Stromal cell of bone marrow (primary cell): ENCODE measurements around the gene SPEM2.

Source experiments
- DNase-seq: peaks from one replicate; pipeline ENCODE4 v3.0.0-alpha.2; 2012; ENCODE audit warnings: low read depth

Gene SPEM2

DNA sequence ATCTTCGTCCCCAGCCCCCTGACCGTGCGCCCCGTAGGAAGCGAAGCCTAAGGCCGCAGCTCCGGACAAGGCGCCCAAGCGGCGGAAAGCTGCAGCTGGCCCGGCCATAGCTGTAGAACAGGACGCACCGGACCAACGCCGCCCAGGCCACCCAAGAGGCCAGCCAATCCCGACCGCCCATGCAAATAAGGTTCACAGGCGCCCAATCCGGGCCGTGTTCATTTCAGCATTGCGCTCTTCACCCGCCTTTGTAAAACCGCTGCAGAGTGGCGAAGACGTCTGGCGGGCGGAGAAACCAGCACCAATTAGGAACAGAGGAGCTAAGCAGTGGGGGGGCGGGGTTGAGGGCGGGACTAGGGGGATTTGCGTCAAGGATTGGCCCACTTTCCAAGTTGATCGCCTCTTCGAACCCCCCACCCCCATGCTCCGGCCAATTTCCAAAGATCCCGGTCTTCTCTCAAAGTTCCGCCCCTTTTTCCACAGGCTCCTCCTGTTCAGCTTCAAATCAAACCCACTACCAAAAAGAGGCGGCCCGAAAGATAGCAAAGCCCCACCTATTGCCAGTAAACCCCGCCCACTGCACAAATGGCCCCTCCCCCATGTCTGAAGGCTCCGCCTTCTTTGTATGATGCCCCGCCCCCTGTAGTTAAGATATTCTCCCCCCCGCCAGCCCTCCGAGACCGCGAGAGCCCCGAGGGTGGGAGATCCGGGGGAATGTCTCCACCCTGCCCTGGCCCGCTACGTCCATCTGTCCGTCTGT is 21.3 kb upstream of the SPEM2 start, which contains the start of gene TMEM256:
Gene TMEM256, minus strand, starts transcription at position 121 of the 760 bp plus-strand sequence. Its CDS starts 13 bp downstream, at position 108.
- peak; percentile 100 for DNase-seq

DNA sequence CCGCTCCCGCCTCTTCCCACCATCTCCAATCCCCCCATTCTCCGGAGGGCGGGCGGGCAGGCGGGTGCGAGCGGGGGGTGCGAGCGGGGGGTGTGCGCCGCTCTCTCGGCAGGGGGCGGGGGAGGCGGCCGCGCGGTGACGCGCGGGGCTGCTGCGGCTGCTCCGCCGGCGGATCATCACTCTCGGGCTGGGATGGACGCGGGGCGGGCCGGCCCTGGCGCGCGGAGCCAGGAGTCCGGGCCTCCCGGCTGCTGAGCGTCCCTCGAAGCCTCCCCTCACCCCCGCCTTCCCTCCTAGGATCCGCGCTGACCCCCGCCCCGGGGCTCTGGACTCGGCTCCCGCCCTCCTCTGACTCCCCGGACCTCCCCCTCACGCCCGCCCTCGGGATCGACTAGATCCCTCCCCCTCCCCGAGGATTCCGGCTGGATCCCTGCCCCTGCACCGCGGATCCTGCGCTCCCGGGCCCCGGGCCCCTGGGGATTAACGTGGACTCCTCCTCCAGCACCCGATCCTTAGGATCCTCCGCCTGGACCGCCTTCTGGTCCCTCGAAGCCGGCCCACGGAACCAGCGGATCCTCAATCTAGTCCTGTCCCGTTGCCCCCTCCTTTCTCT is 20.6 kb upstream of the SPEM2 start:
- no peak for DNase-seq

DNA sequence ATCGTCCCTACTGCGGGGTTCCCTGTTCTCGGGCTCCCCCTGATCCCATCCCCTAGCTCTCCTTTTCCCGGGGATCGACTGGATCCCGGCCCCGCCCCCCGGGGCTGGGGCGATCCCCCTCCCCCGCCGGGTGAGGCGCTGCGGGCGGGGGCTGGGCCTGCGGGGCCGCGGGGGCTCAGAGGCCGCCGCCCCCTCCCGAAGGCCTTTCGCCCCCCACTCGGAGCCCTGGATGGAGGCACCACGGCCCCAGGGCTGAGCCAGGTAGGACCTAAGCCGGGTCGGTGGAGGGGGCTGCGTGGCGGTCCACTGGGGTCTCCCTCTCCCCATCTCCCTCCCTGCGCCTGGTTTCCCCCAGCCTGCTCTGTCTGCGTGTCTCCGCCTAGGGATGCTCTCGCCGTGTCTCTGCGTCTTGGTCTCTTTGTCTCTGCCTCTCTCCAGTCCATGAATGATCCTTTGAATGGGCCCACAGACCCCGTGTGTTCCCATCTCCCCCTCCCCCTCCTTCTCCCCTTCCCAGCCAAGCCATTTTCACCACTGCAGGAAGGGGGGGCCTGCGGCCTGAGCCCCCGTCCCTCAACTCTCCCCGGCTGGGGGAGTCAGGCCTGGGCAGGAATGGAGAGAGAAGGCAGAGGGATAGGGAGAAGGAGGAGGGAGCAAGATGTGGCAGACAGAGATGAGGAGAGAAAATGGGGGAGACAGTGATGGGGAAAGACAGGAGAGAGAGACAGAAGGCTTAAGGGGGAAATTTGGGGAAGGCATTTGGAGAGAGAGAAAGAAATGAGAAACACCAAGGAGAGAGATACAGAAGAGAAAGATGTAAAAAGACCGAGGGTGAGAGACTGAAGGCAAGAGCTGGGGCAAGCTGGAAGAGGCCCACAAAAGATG is 19.8 kb upstream of the SPEM2 start:
- no peak for DNase-seq

DNA sequence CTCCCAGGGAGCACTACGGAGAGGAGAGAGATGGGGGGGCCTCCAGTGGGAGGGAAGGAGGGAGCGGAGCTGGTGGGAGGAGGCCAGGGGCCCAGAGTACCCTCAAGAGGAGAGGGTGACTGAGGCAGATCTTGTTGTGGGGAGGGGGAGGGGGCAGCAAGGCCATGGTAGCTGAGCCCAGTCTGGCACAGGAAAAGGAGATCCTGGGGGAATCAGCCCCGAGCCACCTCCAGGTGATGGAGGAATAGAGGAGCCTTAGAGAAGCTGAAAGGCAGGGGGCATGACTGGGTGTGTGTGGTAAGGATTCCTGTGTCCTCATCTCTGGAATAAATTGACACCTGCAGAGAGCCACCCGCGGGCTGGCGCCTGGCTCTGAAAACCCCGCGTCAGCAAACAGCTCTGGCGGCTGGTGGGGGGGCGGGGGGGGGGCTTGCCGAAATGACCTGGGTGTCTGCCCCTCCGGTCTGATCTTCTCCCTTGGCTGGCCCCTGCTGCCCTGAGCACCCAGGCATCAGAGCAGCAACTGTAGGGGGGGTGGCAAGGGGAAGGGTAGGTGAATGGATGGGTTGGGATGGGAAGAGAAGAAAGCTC is 19.1 kb upstream of the SPEM2 start:
- no peak for DNase-seq

DNA sequence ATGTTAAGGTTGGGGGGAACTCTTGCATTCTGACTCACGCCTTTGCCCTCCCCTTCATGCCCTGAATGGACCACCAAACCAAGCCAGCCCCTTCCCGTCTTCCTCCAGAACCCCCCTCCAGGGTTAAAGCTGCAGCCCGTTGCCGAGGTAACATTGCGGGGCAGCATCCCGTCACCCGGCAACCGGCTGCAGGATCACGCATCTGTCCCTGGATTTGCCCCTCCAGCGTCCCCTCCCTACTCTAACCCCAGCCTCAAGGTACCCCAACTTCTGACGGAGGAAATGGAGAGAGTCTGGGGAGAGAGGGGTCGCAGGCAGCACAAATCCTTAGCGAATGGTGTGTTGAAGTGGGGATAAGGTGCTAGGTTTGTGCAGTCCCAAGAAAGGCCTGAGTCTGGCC is 18.3 kb upstream of the SPEM2 start:
- no peak for DNase-seq

DNA sequence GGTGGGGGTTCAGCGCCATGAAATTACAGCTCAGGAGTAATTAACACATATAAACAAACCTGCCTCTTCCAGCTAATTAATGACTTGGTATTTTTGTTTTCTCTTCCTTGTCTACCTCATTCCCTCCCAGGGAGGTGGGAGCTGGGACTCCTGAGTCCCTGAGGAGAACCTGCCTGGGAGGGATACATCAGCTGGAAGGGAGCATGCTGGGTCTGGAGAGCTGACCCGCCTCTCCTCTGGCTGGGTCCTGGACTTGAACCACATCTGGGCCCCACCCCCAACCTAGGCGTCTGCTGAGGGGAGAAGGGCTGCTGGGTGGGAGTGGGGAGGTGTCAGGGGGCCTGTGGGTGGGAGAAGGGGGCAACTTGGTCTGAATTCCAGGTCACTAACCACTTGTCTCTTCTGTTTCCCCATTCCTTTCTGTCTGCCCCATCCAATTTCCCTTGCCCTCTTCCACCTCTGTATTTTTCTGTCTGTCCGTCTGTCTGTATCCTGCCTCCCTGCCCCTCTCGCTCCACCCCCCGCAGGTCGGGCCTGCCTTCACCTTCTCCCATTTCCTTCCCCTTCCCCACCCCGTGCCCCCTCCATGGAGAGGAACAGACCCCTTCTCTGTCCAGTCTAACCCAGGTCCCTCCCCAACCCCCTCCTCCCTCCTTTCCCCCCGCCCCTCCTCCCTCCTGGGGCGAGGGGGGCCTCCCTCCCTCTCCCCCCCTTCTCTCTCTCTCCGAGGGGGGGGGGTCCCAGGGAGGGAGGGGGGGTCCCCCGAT is 17.7 kb upstream of the SPEM2 start, which contains the start of gene NLGN2:
Gene NLGN2, plus strand, starts transcription at position 361 of the 767 bp plus-strand sequence. CDS start 411 bp downstream, outside the sequence.
- DNase-seq = no peak

DNA sequence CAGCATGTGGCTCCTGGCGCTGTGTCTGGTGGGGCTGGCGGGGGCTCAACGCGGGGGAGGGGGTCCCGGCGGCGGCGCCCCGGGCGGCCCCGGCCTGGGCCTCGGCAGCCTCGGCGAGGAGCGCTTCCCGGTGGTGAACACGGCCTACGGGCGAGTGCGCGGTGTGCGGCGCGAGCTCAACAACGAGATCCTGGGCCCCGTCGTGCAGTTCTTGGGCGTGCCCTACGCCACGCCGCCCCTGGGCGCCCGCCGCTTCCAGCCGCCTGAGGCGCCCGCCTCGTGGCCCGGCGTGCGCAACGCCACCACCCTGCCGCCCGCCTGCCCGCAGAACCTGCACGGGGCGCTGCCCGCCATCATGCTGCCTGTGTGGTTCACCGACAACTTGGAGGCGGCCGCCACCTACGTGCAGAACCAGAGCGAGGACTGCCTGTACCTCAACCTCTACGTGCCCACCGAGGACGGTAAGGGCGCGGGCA is 17.1 kb upstream of the SPEM2 start:
- no peak for DNase-seq

DNA sequence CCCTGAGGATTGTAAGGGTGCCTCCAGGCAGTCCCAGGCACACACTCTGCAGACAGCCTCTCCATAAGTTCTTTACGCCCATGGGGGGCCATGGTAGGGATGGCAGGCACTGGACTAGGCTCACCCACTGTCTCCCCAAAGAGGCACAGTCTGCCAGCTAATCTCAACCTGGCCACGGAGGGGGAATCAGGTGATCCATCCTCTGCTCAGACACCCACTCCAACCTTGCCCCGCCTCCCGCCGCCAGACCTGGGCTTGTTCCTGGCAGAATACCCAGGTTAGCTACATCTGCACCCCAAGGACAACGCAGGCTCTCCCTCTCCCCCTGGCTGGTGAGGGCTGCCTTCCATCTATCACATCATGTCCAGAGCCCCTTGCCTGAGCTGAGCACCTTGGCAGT is 16.6 kb upstream of the SPEM2 start:
- DNase-seq = no peak

DNA sequence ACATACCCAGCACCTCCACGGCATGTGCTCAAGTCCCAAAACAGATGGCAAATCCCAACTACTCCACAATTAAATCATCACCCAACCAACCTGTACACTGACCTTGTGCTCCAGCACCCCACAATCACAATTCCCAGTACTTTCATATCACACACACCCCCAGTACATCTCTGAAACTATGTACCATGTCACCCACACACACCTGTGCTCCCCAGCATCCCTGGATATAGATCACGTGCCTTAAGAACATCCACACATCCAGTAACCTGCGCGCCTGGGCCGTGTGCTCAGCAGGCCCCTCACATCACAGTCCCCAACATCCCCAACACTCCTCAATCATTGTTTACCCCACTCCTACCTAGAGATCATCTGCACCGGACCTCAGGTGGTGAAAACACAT is 15.7 kb upstream of the SPEM2 start:
- DNase-seq = no peak

DNA sequence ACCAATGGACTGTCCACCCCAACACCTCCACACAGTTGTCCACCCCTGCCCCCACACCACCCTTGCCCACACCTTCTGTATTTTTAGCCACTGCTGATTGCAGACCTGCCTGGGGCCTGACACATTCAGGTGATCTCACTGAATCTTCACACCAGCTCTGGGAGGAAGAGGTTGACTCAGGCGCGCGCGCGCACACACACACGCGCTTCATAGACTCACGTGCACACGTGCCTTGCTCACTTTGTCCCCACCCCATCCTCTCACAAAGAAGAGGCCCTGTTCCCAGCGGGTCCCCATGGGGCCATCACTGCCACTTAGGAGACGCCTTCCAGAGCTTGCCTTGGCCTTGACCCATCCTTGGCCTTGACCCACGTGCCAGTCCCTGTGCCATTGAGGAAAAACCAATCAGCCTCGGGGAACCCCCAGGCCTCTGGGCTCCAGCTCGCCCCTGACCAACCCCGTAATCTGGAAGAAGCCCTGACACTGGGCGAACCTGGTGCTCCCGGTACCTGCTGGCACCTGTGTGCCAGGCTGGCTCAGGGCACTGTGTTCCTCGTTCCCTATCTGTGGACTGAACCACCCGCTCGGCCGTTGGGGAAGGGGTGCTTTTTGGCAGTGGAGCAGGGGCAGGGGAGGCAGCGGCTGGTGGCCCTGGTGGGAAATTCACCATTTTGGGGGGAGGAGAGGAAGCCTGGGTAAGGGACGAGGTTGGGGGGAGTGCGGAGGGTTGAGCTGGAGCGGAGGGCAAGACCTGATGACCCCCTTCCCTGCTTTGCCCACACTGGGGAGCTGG is 14.6 kb upstream of the SPEM2 start:
- no peak for DNase-seq

DNA sequence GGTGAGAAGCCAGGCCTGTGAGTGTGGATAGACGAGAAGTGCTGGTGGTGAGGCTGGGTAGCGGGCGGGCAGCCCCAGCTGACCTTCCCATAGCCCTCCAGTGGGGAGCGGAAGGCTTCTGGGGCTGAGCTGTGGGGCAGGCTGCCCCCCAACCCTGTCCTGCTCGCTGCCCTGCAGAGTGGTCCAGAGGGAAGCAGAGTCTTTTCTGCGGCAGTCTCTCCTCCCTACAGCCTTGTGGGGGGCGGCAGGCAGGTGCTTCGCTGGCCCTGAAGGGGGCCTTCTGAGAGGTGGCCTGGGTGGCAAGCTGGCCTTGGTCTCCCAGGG is 14.0 kb upstream of the SPEM2 start:
- DNase-seq = no peak

DNA sequence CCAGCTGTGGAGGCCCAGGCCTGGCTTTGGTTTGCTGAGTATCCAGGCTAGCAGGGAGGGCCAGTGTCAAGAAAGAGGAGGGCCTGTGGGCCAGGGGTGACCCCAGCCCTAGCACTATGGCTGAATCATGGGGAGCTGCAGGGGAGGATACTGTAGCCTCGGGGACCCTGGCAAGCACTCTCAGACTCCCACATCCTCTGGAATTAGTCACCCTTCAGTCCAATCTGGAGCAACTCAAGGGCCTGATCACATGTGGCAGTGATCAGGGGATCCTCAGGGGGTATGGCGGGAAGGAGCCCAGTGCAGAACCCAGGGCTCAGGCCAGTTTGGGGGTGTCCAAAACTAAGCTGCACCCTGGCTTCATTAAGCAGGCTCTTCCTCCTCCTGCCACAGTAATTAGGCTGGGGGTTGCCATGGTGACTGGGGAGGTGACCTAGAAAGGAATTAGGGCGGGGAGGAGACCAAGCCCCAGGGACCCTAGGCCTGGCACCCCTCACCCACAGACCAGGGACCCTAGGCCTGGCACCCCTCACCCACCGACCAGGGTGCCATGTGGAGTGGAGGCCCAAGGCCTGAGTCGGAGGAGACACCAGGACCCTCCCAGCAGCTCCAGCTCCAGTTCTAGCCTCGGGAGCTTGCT is 11.9 kb upstream of the SPEM2 start:
- no peak for DNase-seq

DNA sequence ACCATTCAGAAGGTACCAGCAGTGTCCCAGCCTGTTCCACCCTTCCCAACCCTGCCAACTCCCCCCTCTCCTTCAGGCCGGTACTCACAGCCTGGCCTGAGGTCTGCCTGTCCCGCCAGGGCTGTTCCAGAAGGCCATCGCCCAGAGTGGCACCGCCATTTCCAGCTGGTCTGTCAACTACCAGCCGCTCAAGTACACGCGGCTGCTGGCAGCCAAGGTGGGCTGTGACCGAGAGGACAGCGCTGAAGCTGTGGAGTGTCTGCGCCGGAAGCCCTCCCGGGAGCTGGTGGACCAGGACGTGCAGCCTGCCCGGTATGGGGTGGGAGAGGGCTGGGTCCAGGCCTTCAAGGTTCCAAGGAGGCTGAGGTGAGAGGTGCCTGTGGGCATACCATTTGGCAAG is 10.6 kb upstream of the SPEM2 start:
- DNase-seq = no peak

DNA sequence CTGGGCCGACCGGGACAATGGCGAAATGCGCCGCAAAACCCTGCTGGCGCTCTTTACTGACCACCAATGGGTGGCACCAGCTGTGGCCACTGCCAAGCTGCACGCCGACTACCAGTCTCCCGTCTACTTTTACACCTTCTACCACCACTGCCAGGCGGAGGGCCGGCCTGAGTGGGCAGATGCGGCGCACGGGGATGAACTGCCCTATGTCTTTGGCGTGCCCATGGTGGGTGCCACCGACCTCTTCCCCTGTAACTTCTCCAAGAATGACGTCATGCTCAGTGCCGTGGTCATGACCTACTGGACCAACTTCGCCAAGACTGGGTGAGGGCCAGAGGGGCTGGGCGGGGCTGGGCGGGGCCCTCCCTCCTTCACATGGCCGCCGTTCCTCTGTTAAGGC is 9.6 kb upstream of the SPEM2 start:
- DNase-seq = no peak

DNA sequence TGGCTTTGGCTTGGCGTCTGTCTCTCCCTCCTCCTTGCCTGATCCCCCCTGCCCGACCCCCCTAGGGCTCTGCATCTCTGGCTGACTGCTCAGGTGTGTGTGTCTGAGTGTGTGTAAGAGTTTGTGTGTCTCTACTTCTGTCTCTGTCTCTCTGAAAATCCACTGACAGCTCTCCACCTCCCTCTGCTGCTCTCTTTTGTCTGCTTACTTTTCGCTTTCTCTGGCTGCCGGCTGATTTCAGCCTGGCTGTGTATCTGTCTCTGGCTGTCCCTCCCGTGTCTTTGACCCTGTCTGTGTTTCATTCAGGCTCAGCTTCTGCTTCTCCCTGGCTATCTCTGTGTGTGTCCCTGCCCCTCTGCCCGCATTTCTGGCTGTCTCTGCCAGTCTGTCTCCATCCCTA is 9.1 kb upstream of the SPEM2 start:
- no peak for DNase-seq

DNA sequence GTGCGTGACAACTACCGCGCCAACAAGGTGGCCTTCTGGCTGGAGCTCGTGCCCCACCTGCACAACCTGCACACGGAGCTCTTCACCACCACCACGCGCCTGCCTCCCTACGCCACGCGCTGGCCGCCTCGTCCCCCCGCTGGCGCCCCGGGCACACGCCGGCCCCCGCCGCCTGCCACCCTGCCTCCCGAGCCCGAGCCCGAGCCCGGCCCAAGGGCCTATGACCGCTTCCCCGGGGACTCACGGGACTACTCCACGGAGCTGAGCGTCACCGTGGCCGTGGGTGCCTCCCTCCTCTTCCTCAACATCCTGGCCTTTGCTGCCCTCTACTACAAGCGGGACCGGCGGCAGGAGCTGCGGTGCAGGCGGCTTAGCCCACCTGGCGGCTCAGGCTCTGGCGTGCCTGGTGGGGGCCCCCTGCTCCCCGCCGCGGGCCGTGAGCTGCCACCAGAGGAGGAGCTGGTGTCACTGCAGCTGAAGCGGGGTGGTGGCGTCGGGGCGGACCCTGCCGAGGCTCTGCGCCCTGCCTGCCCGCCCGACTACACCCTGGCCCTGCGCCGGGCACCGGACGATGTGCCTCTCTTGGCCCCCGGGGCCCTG is 8.3 kb upstream of the SPEM2 start:
- DNase-seq = no peak

DNA sequence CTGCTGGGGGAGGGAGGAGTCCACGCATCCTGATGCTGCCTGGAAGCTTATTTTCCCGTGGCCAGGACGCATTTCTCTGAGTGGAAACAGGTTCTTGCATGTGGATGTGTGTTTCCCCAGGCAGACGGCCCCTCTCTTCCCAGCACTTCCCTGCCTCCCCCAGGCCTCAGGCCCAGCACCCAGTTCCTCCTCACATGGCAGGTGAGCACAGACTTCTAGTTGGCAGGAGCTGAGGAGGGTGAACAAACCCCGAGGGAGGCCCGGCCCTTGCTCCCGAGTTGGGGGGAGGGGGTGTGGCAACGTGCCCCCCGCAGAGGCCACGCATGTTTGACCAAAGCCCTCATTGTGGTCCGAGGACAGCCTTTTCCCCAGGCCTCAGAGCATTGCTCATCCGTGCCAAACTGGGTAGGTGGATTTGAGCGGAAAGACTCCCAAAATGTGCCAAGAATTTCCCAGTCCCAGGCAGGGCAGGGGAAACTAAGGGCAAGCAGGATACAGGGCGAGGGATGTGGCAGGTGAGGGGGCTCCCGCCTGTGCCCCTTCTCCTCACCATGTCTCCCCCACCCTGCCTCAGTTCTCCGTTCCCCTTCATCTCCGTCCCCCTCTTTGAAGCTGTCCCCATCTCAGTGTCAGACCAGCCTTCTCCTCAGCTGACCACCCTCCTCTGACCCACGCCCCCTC is 6.8 kb upstream of the SPEM2 start:
- no peak for DNase-seq

DNA sequence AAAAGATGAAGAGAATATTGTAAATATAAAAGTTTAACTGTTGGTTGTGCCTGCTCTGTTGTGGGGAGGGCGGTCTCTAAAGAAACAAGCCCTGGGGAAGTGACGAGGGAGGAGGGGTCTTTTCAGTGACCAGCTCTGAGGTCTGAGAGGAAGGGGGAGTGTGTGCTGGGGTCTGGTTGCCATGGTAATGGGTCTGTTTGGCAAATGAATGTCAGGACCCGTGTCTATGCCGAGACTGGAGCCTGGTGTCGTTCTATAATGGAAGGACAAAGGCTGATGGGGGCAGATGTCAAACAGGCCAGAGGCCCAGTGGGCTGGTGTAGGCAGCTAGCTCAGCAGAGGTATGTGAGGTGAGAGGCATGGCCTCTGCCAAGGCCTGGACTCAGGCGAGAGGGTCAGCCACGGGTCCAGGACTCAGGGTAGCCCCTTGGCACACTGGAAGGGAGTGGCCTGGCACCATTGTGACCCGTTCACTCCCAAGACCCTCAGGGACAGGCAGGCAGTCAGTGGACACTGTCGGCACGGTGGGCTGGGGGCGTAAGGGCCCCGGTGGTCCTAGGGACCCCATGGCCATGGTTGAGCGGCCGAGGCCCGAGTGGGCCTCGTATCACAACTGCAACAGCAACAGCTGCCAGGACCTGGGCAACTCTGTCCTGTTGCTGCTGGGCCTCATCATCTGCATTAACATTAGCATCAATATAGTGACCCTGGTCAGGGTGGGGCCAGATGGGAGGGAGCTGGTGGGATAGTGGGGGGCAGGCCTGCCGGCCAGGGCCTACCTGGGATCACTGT is 5.4 kb upstream of the SPEM2 start, which contains the start of gene SPEM1:
Gene SPEM1, plus strand, starts transcription at position 506 of the 792 bp plus-strand sequence. Its CDS starts 61 bp downstream, at position 567.
- DNase-seq = no peak
